ENCODE data around the gene LRRC27.

GRCh38 chr10:132333386-132333785 is 1.4 kb downstream of the LRRC27 start:
- TF ChIP-seq CTCF (IDR thresholded peaks at IDR 0.05): no peak
- TF ChIP-seq POLR2A (IDR thresholded peaks at IDR 0.05): no peak
